GM12891 (cell line): ENCODE results near the gene RAP2A.

Experiments
- DNase-seq: peaks from one replicate; pipeline ENCODE4 v3.0.0; 2011; ENCODE audit warnings: low spot score; ENCODE audit not compliant: insufficient read length
- FAIRE-seq: peaks from 2 replicates; lab custom pipeline; 2011; peaks lifted over from hg19 to GRCh38; lab: Jason Lieb, UNC
- PAX5 ChIP-seq: IDR thresholded peaks from 2 replicates; pipeline ENCODE4 v1.6.1; 2011; ENCODE audit warnings: low read length, moderate library complexity, mild to moderate bottlenecking; ENCODE audit not compliant: insufficient read depth, severe bottlenecking
- POLR2A ChIP-seq: IDR thresholded peaks from 2 replicates; pipeline ENCODE4 v1.6.1; 2011; ENCODE audit warnings: low read depth, low read length, control low read depth
- POLR2AphosphoS5 ChIP-seq: IDR thresholded peaks from 2 replicates; pipeline ENCODE4 v1.6.1; 2011; ENCODE audit warnings: low read depth, low read length, control low read depth
- POU2F2 ChIP-seq: IDR thresholded peaks from 2 replicates; pipeline ENCODE4 v1.6.1; 2011; ENCODE audit warnings: low read depth, mild to moderate bottlenecking, control low read depth, low read length, moderate library complexity
- SPI1 ChIP-seq: IDR thresholded peaks from 2 replicates; pipeline ENCODE4 v1.6.1; 2011; ENCODE audit warnings: low read depth, low read length, control low read depth
- TAF1 ChIP-seq: IDR thresholded peaks from 2 replicates; pipeline ENCODE4 v1.6.1; 2011; ENCODE audit warnings: low read depth, low read length, control low read depth

RAP2A gene

DNA sequence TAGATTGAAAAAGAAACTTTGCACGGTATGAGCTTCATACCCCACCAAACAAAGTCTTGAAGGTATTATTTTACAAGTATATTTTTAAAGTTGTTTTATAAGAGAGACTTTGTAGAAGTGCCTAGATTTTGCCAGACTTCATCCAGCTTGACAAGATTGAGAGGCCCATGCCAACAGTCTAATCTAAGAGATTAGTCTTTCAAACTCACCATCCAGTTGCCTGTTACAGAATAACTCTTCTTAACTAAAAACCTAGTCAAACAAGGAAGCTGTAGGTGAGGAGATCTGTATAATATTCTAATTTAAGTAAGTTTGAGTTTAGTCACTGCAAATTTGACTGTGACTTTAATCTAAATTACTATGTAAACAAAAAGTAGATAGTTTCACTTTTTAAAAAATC is 41.9 kb upstream of the RAP2A start:
- FAIRE-seq = no peak
- TF ChIP-seq POU2F2 (no peak), SPI1 (no peak), TAF1 (no peak), POLR2A (no peak), POLR2AphosphoS5 (no peak), PAX5 (no peak)
- no peak for DNase-seq

DNA sequence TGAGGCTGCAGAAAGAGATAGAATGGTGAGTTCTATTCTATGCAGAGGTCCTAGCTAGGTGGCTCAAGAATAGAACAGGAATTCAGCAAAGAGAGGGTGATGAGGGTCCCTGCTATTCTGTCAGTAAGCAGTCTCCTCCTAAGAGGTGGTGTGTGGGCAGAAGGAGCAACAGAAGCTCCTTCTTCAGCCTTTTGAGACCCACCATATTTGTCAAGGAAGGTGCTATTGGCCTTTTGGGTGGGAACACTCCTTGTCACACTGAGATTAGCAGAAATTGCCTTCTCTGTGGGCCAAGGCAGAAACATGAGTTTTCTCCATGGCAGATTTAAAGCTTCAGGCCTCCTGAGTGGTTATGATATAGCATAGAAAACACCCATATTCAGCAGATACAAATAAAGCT is 39.4 kb upstream of the RAP2A start:
- DNase-seq (no peak), FAIRE-seq (no peak)
- TF ChIP-seq PAX5 = no peak
- no peak for TF ChIP-seq POLR2A
- TF ChIP-seq TAF1 = no peak
- TF ChIP-seq POU2F2 = no peak
- no peak for TF ChIP-seq SPI1

DNA sequence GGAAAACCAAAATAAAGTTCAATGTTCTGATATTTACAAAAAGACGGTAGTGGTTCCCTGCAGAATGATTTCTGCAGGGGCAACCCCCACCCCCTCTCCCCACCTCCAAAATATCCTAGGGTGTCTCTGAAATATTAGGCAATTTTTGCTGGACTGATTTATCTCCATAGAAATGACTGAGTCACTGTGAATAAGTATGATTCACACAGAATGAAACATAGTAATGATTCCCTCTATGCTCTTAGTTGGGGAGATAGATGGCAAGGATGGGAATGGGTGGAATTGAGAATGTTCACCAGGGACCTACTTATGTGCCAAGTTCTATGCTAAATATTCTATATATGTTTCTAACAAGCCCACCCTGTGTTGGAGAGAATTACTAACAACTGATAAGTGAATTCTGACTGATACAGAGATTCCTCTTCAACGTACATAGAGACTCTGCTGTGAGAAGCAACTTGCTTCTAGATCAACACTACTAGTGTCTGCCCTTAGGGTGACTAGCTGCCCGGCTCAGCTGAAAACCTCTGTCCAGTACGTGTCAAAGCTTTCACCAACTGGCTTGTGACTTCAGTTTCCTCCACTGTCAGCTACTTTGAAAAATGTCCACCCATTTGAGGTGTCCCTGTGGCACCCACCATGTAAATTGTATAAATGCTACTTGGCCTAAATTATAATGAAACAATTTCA is 38.4 kb upstream of the RAP2A start:
- FAIRE-seq (no peak), DNase-seq (no peak)
- no peak for TF ChIP-seq PAX5
- no peak for TF ChIP-seq POU2F2
- no peak for TF ChIP-seq SPI1
- no peak for TF ChIP-seq POLR2A
- no peak for TF ChIP-seq TAF1
- no peak for TF ChIP-seq POLR2AphosphoS5

DNA sequence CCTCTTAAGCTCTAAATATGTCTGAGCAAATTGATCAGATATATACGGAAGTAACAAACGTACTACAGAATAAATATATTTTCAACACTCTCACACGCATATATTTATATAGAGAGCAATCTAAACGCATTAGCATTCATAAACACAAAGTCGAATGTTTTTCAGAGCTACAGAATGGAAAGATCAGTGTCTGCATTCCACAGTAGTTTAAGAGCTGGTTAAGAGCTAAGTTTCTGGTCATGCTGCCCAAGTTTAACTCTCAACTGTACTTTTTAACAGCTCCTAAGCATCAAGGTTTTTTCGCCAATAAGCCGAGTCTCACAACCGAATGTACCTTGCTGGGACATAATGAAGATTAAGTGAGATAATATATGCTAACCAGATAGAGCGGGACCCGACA is 36.7 kb upstream of the RAP2A start:
- DNase-seq (no peak), FAIRE-seq (no peak)
- TF ChIP-seq POLR2AphosphoS5 (no peak), POU2F2 (no peak), PAX5 (no peak), TAF1 (no peak), POLR2A (no peak), SPI1 (no peak)

DNA sequence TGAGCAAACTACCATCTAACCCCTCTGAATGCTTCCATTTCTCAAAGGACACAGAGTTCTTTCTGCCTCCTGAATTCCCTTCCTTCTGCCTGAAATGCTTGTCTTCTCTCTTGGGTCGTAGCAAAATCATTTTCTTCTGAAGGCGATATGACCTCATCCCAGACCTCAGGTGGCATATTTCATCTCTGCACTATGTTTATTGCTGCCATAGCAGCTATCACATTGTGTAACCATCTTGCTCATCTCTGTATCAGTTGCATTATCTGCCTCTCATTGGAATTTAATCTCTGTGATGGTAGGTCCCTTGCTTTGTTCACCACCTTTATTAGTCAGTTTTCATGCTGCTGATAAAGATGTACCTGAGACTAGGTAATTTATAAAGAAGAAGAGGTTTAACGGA is 32.5 kb upstream of the RAP2A start:
- no peak for FAIRE-seq
- TF ChIP-seq POU2F2 = no peak
- no peak for TF ChIP-seq POLR2A
- no peak for TF ChIP-seq SPI1
- TF ChIP-seq POLR2AphosphoS5 = no peak
- TF ChIP-seq TAF1 = no peak
- no peak for TF ChIP-seq PAX5
- DNase-seq = no peak

DNA sequence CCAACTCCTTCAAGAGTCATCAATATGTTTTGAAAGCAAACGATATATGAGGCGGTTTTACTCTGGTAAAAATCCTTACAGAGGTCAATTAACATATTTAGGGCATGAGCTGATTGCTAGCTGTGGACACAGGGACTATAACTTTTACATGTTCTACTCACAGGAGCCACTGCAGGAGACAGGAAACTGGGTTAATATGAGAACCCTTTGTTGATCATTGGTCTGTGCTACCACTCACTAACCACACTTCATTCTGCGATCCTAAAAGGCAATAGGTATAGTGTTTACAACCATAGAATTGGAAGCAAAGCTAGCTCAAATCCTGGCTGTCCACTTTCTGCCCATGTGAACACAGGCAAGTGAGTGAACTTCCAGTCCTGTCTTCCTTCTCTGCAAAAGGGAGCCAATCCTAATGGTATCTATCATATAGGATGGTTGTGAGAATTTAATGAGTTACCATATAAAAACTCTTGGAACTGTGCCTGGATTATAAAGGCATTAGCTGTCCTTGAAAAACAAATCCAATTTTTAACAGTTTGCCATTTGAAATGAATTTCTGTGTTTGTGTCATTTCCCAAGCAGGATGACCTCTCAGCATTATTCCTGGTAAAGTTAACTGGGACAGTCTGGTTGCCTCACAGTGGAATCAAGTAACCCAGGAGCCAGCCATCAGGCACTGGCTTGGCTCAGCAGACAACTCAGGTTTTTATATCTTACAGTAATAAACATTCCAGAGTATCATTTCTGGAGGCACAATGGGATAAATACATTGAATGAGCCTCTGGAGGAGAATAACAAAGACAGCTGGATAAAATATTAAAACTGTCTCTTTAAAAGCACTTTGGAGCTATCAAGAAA is 29.8 kb upstream of the RAP2A start:
- no peak for FAIRE-seq
- DNase-seq = no peak
- TF ChIP-seq POU2F2 (no peak), POLR2A (no peak), POLR2AphosphoS5 (no peak), SPI1 (no peak), PAX5 (no peak), TAF1 (no peak)

DNA sequence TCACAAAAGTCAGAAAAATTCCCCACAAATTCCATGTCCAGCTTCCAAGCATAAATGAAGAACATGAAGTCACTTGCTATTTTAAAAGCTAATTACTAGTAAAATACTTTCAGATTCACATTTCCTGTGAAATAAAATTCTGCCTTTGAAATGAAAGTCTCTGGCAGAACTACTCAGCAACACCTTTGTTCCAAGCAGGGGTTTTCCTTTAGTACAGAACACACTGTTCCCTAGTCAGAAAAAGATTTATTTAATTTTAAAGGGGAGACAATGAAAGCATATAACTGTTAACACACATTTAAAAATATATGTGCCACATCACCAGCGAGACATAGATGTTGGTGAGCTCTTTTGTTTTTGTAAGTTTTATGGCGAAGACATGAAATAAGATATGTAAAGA is 26.4 kb upstream of the RAP2A start:
- DNase-seq (no peak), FAIRE-seq (no peak)
- TF ChIP-seq TAF1 (no peak), POU2F2 (no peak), SPI1 (no peak), PAX5 (no peak), POLR2A (no peak), POLR2AphosphoS5 (no peak)

DNA sequence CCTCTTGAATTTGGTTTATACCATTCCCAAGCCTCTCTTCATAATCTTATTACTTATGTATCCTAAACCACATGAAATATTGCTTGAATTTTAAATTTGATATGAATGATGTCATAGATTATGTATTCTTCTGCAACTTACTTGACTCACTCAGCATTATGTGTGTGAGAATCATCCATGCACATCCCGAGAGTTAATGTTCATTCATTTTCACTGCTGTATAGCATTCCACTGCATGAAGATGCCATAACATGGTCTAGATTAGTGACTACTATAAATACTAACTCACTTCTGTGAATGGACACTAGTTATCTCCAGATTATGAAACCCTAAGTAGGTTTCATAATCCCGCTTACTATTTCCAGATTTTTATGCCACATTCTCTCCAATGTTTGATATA is 25.0 kb upstream of the RAP2A start:
- TF ChIP-seq POU2F2 (no peak), SPI1 (no peak), PAX5 (no peak), POLR2A (no peak), POLR2AphosphoS5 (no peak), TAF1 (no peak)
- no peak for DNase-seq
- no peak for FAIRE-seq

DNA sequence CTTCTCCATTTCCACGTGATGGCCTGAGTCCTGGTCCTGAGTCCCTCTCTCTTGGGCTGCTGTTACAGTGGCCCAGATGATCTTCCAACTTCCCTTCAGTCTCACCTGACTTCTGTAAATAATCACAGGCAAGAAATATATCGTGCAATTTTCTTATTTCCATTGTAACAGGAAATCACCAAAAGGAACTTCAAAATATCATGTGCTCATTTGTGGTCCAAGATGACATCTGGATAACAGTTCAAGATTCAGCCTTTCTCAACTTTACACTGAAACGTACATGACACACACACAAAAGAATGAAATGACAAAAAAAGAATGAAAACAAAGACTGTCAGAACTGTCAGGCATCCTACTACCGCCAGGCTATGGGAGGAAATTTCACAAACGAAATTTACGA is 22.0 kb upstream of the RAP2A start:
- DNase-seq (no peak), FAIRE-seq (no peak)
- TF ChIP-seq POLR2AphosphoS5 (no peak), TAF1 (no peak), POLR2A (no peak), SPI1 (no peak), POU2F2 (no peak), PAX5 (no peak)
